GM12874 (cell line): Measurements from ENCODE around the gene PSEN1.
A peak's percentile ranks its signal among the peaks of the same experiment; 100 is the strongest.

Experiments
- TF ChIP-seq, protein P1 (sequence below): IDR thresholded peaks from 2 replicates; pipeline ENCODE4 v1.5.1; 2011; ENCODE audit warnings: low read depth, mild to moderate bottlenecking, control low read depth, low read length, moderate library complexity; ENCODE audit not compliant: insufficient read depth

Gene PSEN1

DNA sequence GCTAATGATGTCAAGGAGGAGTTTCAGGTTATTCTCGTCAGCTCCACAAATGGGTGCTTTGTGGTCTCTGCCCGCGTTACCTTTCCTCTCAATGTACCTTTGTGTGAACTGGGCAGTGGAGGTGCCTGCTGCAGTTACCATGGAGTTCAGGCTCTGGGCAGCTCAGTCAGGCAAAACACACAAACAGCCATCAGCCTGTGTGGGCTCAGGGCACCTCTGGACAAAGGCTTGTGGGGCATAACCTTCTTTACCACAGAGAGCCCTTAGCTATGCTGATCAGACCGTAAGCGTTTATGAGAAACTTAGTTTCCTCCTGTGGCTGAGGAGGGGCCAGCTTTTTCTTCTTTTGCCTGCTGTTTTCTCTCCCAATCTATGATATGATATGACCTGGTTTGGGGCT lies 84.3 kb downstream of the PSEN1 start:
- TF ChIP-seq, protein P1, sequence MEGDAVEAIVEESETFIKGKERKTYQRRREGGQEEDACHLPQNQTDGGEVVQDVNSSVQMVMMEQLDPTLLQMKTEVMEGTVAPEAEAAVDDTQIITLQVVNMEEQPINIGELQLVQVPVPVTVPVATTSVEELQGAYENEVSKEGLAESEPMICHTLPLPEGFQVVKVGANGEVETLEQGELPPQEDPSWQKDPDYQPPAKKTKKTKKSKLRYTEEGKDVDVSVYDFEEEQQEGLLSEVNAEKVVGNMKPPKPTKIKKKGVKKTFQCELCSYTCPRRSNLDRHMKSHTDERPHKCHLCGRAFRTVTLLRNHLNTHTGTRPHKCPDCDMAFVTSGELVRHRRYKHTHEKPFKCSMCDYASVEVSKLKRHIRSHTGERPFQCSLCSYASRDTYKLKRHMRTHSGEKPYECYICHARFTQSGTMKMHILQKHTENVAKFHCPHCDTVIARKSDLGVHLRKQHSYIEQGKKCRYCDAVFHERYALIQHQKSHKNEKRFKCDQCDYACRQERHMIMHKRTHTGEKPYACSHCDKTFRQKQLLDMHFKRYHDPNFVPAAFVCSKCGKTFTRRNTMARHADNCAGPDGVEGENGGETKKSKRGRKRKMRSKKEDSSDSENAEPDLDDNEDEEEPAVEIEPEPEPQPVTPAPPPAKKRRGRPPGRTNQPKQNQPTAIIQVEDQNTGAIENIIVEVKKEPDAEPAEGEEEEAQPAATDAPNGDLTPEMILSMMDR = no peak

DNA sequence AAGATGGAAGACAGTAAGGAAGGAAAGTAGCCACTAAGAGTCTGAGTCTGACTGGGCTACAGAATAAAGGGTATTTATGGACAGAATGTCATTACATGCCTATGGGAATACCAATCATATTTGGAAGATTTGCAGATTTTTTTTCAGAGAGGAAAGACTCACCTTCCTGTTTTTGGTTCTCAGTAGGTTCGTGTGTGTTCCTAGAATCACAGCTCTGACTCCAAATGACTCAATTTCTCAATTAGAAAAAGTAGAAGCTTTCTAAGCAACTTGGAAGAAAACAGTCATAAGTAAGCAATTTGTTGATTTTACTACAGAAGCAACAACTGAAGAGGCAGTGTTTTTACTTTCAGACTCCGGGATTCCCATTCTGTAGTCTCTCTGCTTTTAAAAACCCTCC lies 85.6 kb downstream of the PSEN1 start:
- TF ChIP-seq, protein P1 = no peak

DNA sequence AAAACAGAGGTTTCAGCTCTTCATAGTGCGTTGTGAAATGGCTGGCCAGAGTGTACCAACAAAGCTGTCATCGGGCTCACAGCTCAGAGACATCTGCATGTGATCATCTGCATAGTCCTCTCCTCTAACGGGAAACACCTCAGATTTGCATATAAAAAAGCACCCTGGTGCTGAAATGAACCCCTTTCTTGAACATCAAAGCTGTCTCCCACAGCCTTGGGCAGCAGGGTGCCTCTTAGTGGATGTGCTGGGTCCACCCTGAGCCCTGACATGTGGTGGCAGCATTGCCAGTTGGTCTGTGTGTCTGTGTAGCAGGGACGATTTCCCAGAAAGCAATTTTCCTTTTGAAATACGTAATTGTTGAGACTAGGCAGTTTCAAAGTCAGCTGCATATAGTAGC lies 86.7 kb downstream of the PSEN1 start:
- TF ChIP-seq, protein P1 = no peak

DNA sequence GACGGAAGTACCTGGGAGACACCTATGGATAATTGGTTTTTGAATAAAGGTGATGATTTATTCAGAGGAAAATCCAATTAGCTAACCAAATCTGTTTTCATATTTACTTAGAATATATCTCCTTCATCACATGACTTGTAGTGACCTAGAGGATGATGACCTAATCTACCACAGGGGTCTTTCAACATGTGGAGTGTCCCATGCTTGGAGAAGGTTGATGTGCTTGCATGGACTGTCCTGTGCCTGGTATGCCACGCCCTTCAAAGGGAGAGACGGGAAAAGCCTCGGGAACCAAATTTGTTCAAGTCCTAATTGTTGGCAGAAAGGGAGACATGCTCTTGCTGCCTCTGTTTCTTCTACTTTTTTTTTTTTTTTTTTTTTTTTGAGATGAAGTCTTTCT lies 89.2 kb downstream of the PSEN1 start:
- TF ChIP-seq, protein P1 = no peak

DNA sequence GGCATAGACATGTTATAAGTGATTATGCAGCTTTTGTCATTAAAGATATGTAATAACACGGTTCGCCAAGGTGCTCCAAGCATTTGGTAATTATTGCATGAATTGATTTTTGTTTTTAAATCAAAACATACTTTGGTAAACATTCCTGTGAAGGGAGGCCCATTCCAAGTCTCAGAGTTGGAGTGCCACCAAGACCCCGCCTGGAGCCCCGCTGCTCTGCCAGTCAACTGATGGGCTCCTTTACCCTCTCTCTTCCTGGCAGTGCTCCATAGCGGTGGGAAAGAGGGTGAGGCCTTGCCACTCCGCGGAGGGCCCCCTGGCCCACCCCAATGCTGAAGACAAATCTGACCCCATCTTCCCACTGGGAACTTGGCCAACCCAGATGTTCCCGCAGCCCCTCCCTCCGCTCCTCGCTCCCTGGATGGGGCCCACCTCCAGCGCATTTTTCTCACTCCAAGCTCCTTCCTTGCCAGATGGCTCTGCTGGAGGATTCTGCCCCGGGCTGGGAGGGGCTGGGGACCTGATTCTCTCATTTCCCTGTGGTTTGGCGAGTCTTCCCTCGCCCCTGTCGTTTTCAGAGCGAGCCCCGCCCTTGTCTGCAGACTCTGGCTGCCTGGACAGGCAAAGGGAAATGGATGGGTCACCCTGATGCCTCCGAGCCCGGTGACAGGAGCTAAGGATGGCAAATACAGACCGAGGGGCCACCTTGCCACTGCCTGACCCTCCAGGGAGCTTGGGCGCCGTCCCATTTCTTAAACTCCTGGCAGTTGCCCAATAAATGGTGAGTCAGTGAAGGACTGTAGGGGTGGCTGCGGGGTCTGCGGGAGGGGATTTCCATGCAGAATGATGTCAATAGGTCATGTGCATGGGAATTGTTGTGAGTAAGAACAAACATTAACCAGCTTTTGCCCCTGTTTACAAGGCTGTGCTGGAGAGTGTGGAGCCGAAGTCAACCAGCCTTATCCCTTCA lies 91.8 kb downstream of the PSEN1 start:
- TF ChIP-seq, protein P1 = no peak

DNA sequence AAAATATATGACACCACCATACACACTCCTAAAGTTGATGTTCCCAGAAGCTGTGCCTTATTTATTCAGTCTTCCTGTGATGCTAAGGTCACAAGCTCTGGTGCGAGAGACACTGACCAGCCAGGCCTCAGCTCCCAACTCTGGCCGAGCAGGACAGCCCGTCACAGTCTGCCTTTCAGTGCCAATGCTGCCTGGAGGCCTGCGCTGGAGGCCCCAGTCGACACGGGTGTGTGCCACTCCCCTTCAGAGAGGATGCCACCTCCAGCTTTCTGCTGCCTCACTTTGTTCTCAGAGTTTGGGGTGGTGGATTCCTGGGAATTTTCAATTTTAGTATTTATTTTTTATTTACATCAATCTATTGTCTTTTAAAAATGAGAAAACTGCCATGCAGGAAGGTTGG lies 93.7 kb downstream of the PSEN1 start:
- TF ChIP-seq, protein P1 = no peak

DNA sequence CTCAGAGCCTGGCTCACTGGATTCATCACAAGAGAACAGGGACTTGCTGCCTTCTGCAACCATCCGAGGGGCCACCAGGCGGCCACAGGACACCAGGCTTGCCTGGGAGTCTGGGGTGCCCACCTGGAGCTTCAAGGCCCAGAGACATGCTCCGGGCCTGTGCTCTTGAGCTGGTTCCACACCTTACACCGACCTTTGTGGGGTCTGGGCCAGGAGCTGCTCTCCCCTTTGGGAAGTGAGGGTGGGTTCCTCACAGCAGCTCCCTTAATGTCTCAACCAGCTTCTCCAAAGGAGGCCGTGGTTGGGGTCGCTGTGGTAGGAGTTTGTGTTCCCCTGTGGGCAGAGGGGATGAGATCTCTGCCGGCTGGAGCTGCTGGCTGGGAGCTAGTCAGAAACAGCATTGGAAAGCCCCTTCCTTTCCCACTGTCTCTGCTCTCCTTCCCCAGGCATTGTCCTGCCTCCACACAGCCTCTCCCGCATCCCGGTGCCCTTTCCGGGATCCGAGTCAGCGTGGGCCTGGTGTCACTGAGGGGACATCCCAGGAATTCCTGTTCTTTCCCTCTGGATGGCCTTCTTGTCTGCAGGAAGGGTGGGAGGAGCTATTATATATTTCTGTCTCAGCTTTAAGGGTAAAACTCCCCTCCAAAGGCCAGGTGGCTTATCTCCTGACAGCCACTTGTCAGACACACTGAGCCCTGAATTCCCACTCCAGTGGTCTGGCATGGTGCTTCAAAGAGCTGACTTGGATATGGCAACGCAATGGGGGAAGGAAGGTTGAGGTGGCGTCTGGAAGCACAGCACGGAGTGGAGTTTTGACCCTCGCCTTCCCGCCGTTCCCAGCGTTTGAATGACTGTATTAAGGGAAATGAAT lies 95.9 kb downstream of the PSEN1 start:
- TF ChIP-seq, protein P1 = peak; percentile 83
